ENCODE results near the gene SSX3.
"Not testable (repeated sequence)": the region's sequence is repeated elsewhere in the genome, so short reads cannot be mapped to it uniquely, and the experiment has no call there.

Gene SSX3

GRCh38 chrX:48356315-48357094 is at the start of gene SSX3:
TSS of gene SSX3 (minus strand) at chrX:48356703. CDS start at chrX:48355249, 1,454 bp downstream.
- not testable (repeated sequence) for DNase-seq (ENCODE audit: low read depth in 2 of 3, low spot score in 1 of 3)

- not testable (repeated sequence) for DNase-seq (ENCODE audit: low read depth in 2 of 3, low spot score in 1 of 3)
Measured at GRCh38 chrX:48397825-48398224, 41.3 kb upstream of the SSX3 start.

GRCh38 chrX:48396931-48397330 is 40.4 kb upstream of the SSX3 start:
- not testable (repeated sequence) for DNase-seq (ENCODE audit: low read depth in 2 of 3, low spot score in 1 of 3)

- DNase-seq (ENCODE audit: low read depth in 2 of 3, low spot score in 1 of 3) = not testable (repeated sequence)
Measured at GRCh38 chrX:48383239-48383638, 26.7 kb upstream of the SSX3 start, which contains the start of gene SSX4. TSS of gene SSX4 (plus strand) at chrX:48383539. CDS start at chrX:48384054, 515 bp downstream.

- DNase-seq (ENCODE audit: low read depth in 2 of 3, low spot score in 1 of 3) = not testable (repeated sequence)
Measured at GRCh38 chrX:48370408-48370807, 13.9 kb upstream of the SSX3 start.

- DNase-seq (ENCODE audit: low read depth in 2 of 3, low spot score in 1 of 3) = not testable (repeated sequence)
Measured at GRCh38 chrX:48367717-48368408, 11.4 kb upstream of the SSX3 start.

GRCh38 chrX:48359281-48359680 is 2.8 kb upstream of the SSX3 start:
- DNase-seq (ENCODE audit: low read depth in 2 of 3, low spot score in 1 of 3) = not testable (repeated sequence)

GRCh38 chrX:48357681-48358080 is 1.2 kb upstream of the SSX3 start:
- DNase-seq (ENCODE audit: low read depth in 2 of 3, low spot score in 1 of 3) = no peak

- not testable (repeated sequence) for DNase-seq (ENCODE audit: low read depth in 2 of 3, low spot score in 1 of 3)
Measured at GRCh38 chrX:48346059-48346458, 10.4 kb downstream of the SSX3 start.

- DNase-seq (ENCODE audit: low read depth in 2 of 3, low spot score in 1 of 3) = not testable (repeated sequence)
Measured at GRCh38 chrX:48313996-48314395, 42.5 kb downstream of the SSX3 start.

GRCh38 chrX:48306175-48306574 is 50.3 kb downstream of the SSX3 start:
- no peak for DNase-seq (ENCODE audit: low read depth in 2 of 3, low spot score in 1 of 3)

All from stimulated activated CD4-positive, alpha-beta T cell treated with anti-CD3 and anti-CD28 coated beads, Interleukin-12 subunit alpha, Interleukin-12 subunit beta, amount 100 ng/mL, for 48 hours (primary cell).